NCI-H524 treated with DMSO at 0.1 percent for 48 hours (cell line): ENCODE measurements around the gene OR2T4.

Experiments used
- DNase-seq: peaks from one replicate; lab custom pipeline; 2025; lab: John Stamatoyannopoulos, UW

Gene OR2T4

GRCh38 chr1:248361121-248361715, at the start of gene OR2T4:
OR2T4 (plus strand) TSS chr1:248361665; CDS start chr1:248361665, 0 bp downstream.
- no peak for DNase-seq

- DNase-seq: no peak
Measured at GRCh38 chr1:248316796-248317195, 44.7 kb upstream of the OR2T4 start.

- DNase-seq: no peak
Measured at GRCh38 chr1:248324468-248324867, 37.0 kb upstream of the OR2T4 start, which contains the start of gene OR2M7. OR2M7 (minus strand) TSS chr1:248324568; CDS start chr1:248324568, 0 bp downstream.

- no peak for DNase-seq
Measured at GRCh38 chr1:248343451-248343850, 18.0 kb upstream of the OR2T4 start.

- no peak for DNase-seq
Measured at GRCh38 chr1:248348475-248348874, 13.0 kb upstream of the OR2T4 start, which contains the start of gene OR14C36. OR14C36 (plus strand) TSS chr1:248348775; CDS start chr1:248348775, 0 bp downstream.

- no peak for DNase-seq
Measured at GRCh38 chr1:248359415-248359814, 2.0 kb upstream of the OR2T4 start.

- no peak for DNase-seq
Measured at GRCh38 chr1:248366609-248367008, 5.1 kb downstream of the OR2T4 start.

GRCh38 chr1:248372394-248372793, 10.9 kb downstream of the OR2T4 start:
- no peak for DNase-seq

- no peak for DNase-seq
Measured at GRCh38 chr1:248373761-248374160, 12.3 kb downstream of the OR2T4 start.

- no peak for DNase-seq
Measured at GRCh38 chr1:248375446-248375845, 14.0 kb downstream of the OR2T4 start, which contains the start of gene OR2T6. OR2T6 (plus strand) TSS chr1:248375746; CDS start chr1:248387609, 11,863 bp downstream.

- DNase-seq: no peak
Measured at GRCh38 chr1:248376916-248377315, 15.5 kb downstream of the OR2T4 start.

- DNase-seq: no peak
Measured at GRCh38 chr1:248380854-248381253, 19.4 kb downstream of the OR2T4 start.

- no peak for DNase-seq
Measured at GRCh38 chr1:248388426-248388825, 27.0 kb downstream of the OR2T4 start.

- DNase-seq: no peak
Measured at GRCh38 chr1:248393050-248393449, 31.6 kb downstream of the OR2T4 start.

- no peak for DNase-seq
Measured at GRCh38 chr1:248402748-248403147, 41.3 kb downstream of the OR2T4 start, which contains the start of gene OR2T1. OR2T1 (plus strand) TSS chr1:248403048; CDS start chr1:248406148, 3,100 bp downstream.

GRCh38 chr1:248404024-248404423, 42.6 kb downstream of the OR2T4 start:
- no peak for DNase-seq

- no peak for DNase-seq
Measured at GRCh38 chr1:248406721-248407692, 45.5 kb downstream of the OR2T4 start.
